Measurements from ENCODE around the gene CPSF4L. TPM values are rescaled to one million over a fixed set of nuclear protein-coding genes. Genes with fewer than 3 reads are reported as not detected.

The CPSF4L gene
- total and polyA plus RNA-seq, 2 of the 13 experiments (the other 11 are each of a cell fraction or from before 2014, with no cell fraction given): 0.73 to 1.6 TPM

DNA sequence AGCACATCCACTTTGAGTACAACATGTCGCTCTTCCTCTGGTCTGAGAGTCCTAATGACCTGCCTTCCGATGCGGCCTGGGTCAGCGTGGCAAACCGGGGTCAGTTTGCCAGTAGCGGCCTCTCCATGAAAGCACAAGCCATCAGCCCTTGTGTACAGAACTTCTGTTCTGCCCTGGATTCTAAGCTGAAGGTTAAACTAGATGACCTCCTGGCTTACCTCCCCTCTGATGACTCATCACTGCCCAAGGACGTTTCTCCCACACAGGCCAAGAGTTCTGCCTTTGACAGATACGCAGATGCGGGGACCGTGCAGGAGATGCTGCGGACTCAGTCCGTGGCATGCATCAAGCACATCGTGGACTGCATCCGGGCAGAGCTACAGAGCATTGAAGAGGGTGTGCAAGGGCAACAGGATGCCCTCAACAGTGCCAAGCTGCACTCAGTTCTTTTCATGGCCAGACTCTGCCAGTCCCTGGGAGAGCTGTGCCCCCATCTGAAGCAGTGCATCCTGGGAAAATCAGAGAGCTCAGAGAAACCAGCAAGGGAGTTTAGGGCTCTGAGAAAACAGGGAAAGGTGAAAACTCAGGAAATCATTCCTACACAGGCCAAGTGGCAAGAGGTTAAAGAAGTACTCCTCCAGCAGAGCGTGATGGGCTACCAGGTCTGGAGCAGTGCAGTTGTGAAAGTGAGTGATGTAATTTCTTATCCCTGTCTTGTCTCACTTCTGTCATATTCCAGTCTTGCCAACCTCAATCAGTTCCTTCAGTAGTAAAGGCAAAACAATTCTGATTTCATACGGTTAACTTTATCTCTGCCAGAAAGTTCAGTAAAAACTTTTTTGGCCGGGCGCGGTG is 60.2 kb downstream of the CPSF4L start (continued):
- peak; percentile 84 for TF ChIP-seq ASH2L (IDR thresholded peaks at IDR 0.05; ENCODE audit: insufficient read length, low read depth, low read length)
- no peak for TF ChIP-seq HNRNPLL (IDR thresholded peaks at IDR 0.05; ENCODE audit: low read depth, low read length, poor library complexity, severe bottlenecking)
- TF ChIP-seq KAT2B (IDR thresholded peaks at IDR 0.05; ENCODE audit: borderline replicate concordance, low read depth, low read length): no peak
- TF ChIP-seq AHR (CRISPR knock-in tag; IDR thresholded peaks at IDR 0.05): no peak; the same call in 1 of the 2 replicates
- 0 out of 2 replicates have a peak, but pooled peaks have one; percentile 12 for TF ChIP-seq NFATC3 (CRISPR knock-in tag; IDR thresholded peaks at IDR 0.05)
- no peak for TF ChIP-seq ZNF704 (CRISPR knock-in tag; IDR thresholded peaks at IDR 0.05; ENCODE audit: borderline replicate concordance)
- TF ChIP-seq ARID3A (IDR thresholded peaks at IDR 0.05; ENCODE audit: low read depth, low read length): peak; percentile 41; the same call in 1 of the 2 replicates
- TF ChIP-seq THYN1 (CRISPR knock-in tag; IDR thresholded peaks at IDR 0.05; ENCODE audit: borderline replicate concordance, low read depth): no peak
- TF ChIP-seq CBX1 (IDR thresholded peaks at IDR 0.05; ENCODE audit: low read depth): peak; percentile 80
- TF ChIP-seq E2F5 (CRISPR knock-in tag; conservative IDR thresholded peaks at IDR 0.05): no peak
- no peak for TF ChIP-seq NONO (IDR thresholded peaks at IDR 0.05)
- peak; percentile 96 for TF ChIP-seq NONO (CRISPR knock-in tag; conservative IDR thresholded peaks at IDR 0.05)
- no peak; the same call in 1 of the 2 replicates for TF ChIP-seq HMG20B (CRISPR knock-in tag; conservative IDR thresholded peaks at IDR 0.05)
- TF ChIP-seq ARNT2 (CRISPR knock-in tag; IDR thresholded peaks at IDR 0.05; ENCODE audit: low read depth): peak; percentile 63; the same call in 1 of the 2 replicates
- TF ChIP-seq, protein P1, sequence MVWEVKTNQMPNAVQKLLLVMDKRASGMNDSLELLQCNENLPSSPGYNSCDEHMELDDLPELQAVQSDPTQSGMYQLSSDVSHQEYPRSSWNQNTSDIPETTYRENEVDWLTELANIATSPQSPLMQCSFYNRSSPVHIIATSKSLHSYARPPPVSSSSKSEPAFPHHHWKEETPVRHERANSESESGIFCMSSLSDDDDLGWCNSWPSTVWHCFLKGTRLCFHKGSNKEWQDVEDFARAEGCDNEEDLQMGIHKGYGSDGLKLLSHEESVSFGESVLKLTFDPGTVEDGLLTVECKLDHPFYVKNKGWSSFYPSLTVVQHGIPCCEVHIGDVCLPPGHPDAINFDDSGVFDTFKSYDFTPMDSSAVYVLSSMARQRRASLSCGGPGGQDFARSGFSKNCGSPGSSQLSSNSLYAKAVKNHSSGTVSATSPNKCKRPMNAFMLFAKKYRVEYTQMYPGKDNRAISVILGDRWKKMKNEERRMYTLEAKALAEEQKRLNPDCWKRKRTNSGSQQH (CRISPR knock-in tag; IDR thresholded peaks at IDR 0.05; ENCODE audit: low read depth): 0 out of 2 replicates have a peak, but pooled peaks have one; percentile 64
- TF ChIP-seq, protein P2, sequence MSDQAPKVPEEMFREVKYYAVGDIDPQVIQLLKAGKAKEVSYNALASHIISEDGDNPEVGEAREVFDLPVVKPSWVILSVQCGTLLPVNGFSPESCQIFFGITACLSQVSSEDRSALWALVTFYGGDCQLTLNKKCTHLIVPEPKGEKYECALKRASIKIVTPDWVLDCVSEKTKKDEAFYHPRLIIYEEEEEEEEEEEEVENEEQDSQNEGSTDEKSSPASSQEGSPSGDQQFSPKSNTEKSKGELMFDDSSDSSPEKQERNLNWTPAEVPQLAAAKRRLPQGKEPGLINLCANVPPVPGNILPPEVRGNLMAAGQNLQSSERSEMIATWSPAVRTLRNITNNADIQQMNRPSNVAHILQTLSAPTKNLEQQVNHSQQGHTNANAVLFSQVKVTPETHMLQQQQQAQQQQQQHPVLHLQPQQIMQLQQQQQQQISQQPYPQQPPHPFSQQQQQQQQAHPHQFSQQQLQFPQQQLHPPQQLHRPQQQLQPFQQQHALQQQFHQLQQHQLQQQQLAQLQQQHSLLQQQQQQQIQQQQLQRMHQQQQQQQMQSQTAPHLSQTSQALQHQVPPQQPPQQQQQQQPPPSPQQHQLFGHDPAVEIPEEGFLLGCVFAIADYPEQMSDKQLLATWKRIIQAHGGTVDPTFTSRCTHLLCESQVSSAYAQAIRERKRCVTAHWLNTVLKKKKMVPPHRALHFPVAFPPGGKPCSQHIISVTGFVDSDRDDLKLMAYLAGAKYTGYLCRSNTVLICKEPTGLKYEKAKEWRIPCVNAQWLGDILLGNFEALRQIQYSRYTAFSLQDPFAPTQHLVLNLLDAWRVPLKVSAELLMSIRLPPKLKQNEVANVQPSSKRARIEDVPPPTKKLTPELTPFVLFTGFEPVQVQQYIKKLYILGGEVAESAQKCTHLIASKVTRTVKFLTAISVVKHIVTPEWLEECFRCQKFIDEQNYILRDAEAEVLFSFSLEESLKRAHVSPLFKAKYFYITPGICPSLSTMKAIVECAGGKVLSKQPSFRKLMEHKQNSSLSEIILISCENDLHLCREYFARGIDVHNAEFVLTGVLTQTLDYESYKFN (CRISPR knock-in tag; conservative IDR thresholded peaks at IDR 0.05): peak; percentile 98
- no peak for TF ChIP-seq HDAC6 (IDR thresholded peaks at IDR 0.05; ENCODE audit: low read depth, low read length)
- TF ChIP-seq FOXK2 (IDR thresholded peaks at IDR 0.05): peak; percentile 85
- TF ChIP-seq POLR2G (IDR thresholded peaks at IDR 0.05; ENCODE audit: low read depth, low read length): peak; percentile 66

Measured in HepG2 (cell line).